GM23338 (cell line): ENCODE results near the gene IQSEC3. TPM values are rescaled to one million over a fixed set of nuclear protein-coding genes. Genes with fewer than 3 reads are reported as not detected.
A peak's percentile ranks its signal among the peaks of the same experiment; 100 is the strongest.

ENCODE experiments used
- ATAC-seq: fragments of 200-7000 bp; cut with Tn5 transposase; 3 replicates; pipeline ENCODE4 v1.9.1; 2020
- DNase-seq: peaks from one replicate; pipeline ENCODE4 v3.0.0-alpha.2; 2015; ENCODE audit warnings: low spot score
- H2AFZ ChIP-seq: fragments of 200-600 bp; sonication (generic); 2 replicates; pipeline ENCODE4 v1.8.0; 2016; ENCODE audit warnings: antibody characterized with exemption, mild to moderate bottlenecking, moderate library complexity
- H3F3A ChIP-seq: fragments of 200-600 bp; sonication (generic); replicated peaks from 2 replicates; pipeline ENCODE4 v1.8.0; 2017; ENCODE audit warnings: antibody characterized with exemption, mixed run types, low read depth
- H3K27ac ChIP-seq: fragments of 200-600 bp; sonication (generic); 2 replicates; pipeline ENCODE4 v1.6.1; 2016; ENCODE audit warnings: low read depth
- H3K27me3 ChIP-seq: fragments of 200-600 bp; sonication (generic); 2 replicates; pipeline ENCODE4 v1.8.0; 2016; ENCODE audit warnings: mild to moderate bottlenecking, mixed run types, moderate library complexity; ENCODE audit not compliant: insufficient read depth
- H3K36me3 ChIP-seq: fragments of 200-600 bp; sonication (generic); 2 replicates; pipeline ENCODE4 v1.8.0; 2016; ENCODE audit warnings: mild to moderate bottlenecking; ENCODE audit not compliant: insufficient read depth
- H3K4me1 ChIP-seq: fragments of 200-600 bp; sonication (generic); 2 replicates; pipeline ENCODE4 v1.8.0; 2016; ENCODE audit warnings: mild to moderate bottlenecking, moderate library complexity; ENCODE audit not compliant: insufficient read depth
- H3K4me2 ChIP-seq: fragments of 200-600 bp; sonication (generic); 2 replicates; pipeline ENCODE4 v1.7.1; 2017; ENCODE audit warnings: mixed run types
- H3K4me3 ChIP-seq: fragments of 200-600 bp; sonication (generic); 2 replicates; pipeline ENCODE4 v1.6.1; 2016; ENCODE audit warnings: mixed run types
- H3K79me2 ChIP-seq: fragments of 200-600 bp; sonication (generic); replicated peaks from 2 replicates; pipeline ENCODE4 v1.8.0; 2017; ENCODE audit warnings: mild to moderate bottlenecking; ENCODE audit not compliant: insufficient read depth
- H3K9me2 ChIP-seq: fragments of 200-600 bp; sonication (generic); 2 replicates; pipeline ENCODE4 v1.8.0; 2017; ENCODE audit not compliant: insufficient read depth
- H4K20me1 ChIP-seq: fragments of 200-600 bp; sonication (generic); replicated peaks from 2 replicates; pipeline ENCODE4 v1.8.0; 2017; ENCODE audit warnings: mild to moderate bottlenecking; ENCODE audit not compliant: insufficient read depth
- H3K27ac Mint-ChIP-seq: 2 replicates; pipeline ENCODE4 v1.8.0; 2020; ENCODE audit warnings: inconsistent platforms, mild to moderate bottlenecking, moderate library complexity, mixed read lengths
- H3K27me3 Mint-ChIP-seq: 3 replicates; pipeline ENCODE4 v1.8.0; 2022; ENCODE audit warnings: low read depth, mild to moderate bottlenecking, moderate library complexity, mixed read lengths, inconsistent platforms; ENCODE audit not compliant: insufficient read depth, poor library complexity
- H3K36me3 Mint-ChIP-seq: 3 replicates; pipeline ENCODE4 v1.8.0; 2021; ENCODE audit warnings: low read depth, mild to moderate bottlenecking, inconsistent platforms, moderate library complexity, mixed read lengths
- H3K4me1 Mint-ChIP-seq: 3 replicates; pipeline ENCODE4 v1.8.0; 2020; ENCODE audit warnings: mild to moderate bottlenecking, inconsistent platforms, mixed read lengths
- H3K4me3 Mint-ChIP-seq: 3 replicates; pipeline ENCODE4 v1.8.0; 2021; ENCODE audit warnings: moderate library complexity, mild to moderate bottlenecking, inconsistent platforms, mixed read lengths
- H3K9me3 Mint-ChIP-seq: 3 replicates; pipeline ENCODE4 v1.8.0; 2020; ENCODE audit warnings: moderate library complexity, mild to moderate bottlenecking, inconsistent platforms, mixed read lengths
- CREB1 ChIP-seq: fragments of 250-450 bp; sonication (Bioruptor Pico); IDR thresholded peaks from 2 replicates; pipeline ENCODE4 v1.5.0; 2020; ENCODE audit warnings: low read depth, mild to moderate bottlenecking, moderate library complexity
- CTCF ChIP-seq, 2 experiments: fragments of 200-600 bp in 1 of 2; sonication (generic) in 1 of 2; conservative IDR thresholded peaks; 2 replicates each; pipeline versions ENCODE4 v1.5.1 to v1.6.1; 2016 to 2017; ENCODE audit warnings: antibody characterized with exemption in 2 of 2, low read depth in 2 of 2, mild to moderate bottlenecking in 2 of 2, moderate library complexity in 1 of 2
- ETS1 ChIP-seq: IDR thresholded peaks from 2 replicates; pipeline ENCODE4 v1.6.1; 2016; ENCODE audit warnings: antibody characterized with exemption
- EZH2 ChIP-seq: fragments of 200-600 bp; sonication (generic); IDR thresholded peaks from one replicate; pipeline ENCODE4 v1.8.0; 2017; ENCODE audit warnings: antibody characterized with exemption, mild to moderate bottlenecking, low read depth; ENCODE audit not compliant: unreplicated experiment
- JUNB ChIP-seq: IDR thresholded peaks from one replicate; pipeline ENCODE4 v1.6.1; 2016; ENCODE audit warnings: antibody characterized with exemption; ENCODE audit not compliant: unreplicated experiment
- NANOG ChIP-seq: IDR thresholded peaks from 2 replicates; pipeline ENCODE4 v1.6.1; 2016; ENCODE audit warnings: antibody characterized with exemption, borderline replicate concordance
- POLR2AphosphoS5 ChIP-seq: IDR thresholded peaks from 2 replicates; pipeline ENCODE4 v1.6.1; 2016; ENCODE audit warnings: antibody characterized with exemption, low read depth
- STAT1 ChIP-seq: IDR thresholded peaks from one replicate; pipeline ENCODE4 v1.6.1; 2016; ENCODE audit warnings: antibody characterized with exemption; ENCODE audit not compliant: unreplicated experiment
- ZNF114 ChIP-seq: fragments of 250-450 bp; sonication (Bioruptor Pico); IDR thresholded peaks from 2 replicates; pipeline ENCODE4 v1.5.0; 2020; ENCODE audit warnings: mild to moderate bottlenecking, moderate library complexity
- ZNF331 ChIP-seq: fragments of 250-450 bp; sonication (Bioruptor Pico); IDR thresholded peaks from 2 replicates; pipeline ENCODE4 v1.5.0; 2020; ENCODE audit warnings: low read depth, mild to moderate bottlenecking, moderate library complexity
- ZNF462 ChIP-seq: fragments of 250-450 bp; sonication (Bioruptor Pico); IDR thresholded peaks from 2 replicates; pipeline ENCODE4 v1.5.0; 2020; ENCODE audit warnings: mild to moderate bottlenecking, moderate library complexity
- polyA plus RNA-seq: library from polyadenylated mRNA; unstranded; fragments of >200 nt; fragmentation: Nextera tagmentation; extraction: Ambion mirVana; gene quantifications from 2 replicates; pipeline ENCODE4 v1.2.1, GENCODE V29; 2016
- total RNA-seq: library from RNA; depleted of rRNA; stranded (reverse); fragments of >200 nt; shearing (Covaris generic); gene quantifications from 2 replicates; pipeline ENCODE4 v1.2.3, GENCODE V29; 2014

The IQSEC3 gene
- total and polyA plus RNA-seq, 2 experiments from 2014 or later, result 2.1 to 3.6 TPM

GRCh38 chr12:139585-139984, 73.0 kb downstream of the IQSEC3 start:
- Mint-ChIP-seq H3K27ac (no peak overlapping the region), H3K4me1 (peaks cover 53% of the 10 kb centered on the region), H3K36me3 (no peaks in the 10 kb centered on the region), H3K4me3 (peak overlapping the region; percentile 67), H3K9me3 (no peaks in the 10 kb centered on the region), H3K27me3 (peaks cover 35% of the 10 kb centered on the region)
- Histone ChIP-seq H3K27me3 (peaks cover 37% of the 10 kb centered on the region), H3K4me2 (peak overlapping the region; percentile 82), H3K9me2 (no peaks in the 10 kb centered on the region), H3K36me3 (no peaks in the 10 kb centered on the region), H3K4me3 (peak overlapping the region; percentile 56), H4K20me1 (no peaks in the 10 kb centered on the region), H3K79me2 (no peaks in the 10 kb centered on the region), H3K27ac (no peak overlapping the region), H2AFZ (peak overlapping the region; percentile 94), H3F3A (0 out of 2 replicates have a peak, but pooled peaks cover 4% of the 10 kb centered on the region), H3K4me1 (peaks cover 38% of the 10 kb centered on the region)
- ATAC-seq, result peak; percentile 49
- peak; percentile 66 for DNase-seq
- TF ChIP-seq STAT1, result no peak
- peak; percentile 34 for TF ChIP-seq EZH2

- Histone ChIP-seq H3F3A (0 out of 2 replicates have a peak, but pooled peaks cover 4% of the 10 kb centered on the region), H4K20me1 (no peaks in the 10 kb centered on the region), H3K4me1 (peaks cover 42% of the 10 kb centered on the region), H3K4me3 (peak overlapping the region; percentile 56), H3K79me2 (no peaks in the 10 kb centered on the region), H3K27ac (no peak overlapping the region), H3K9me2 (no peaks in the 10 kb centered on the region), H2AFZ (peak overlapping the region; percentile 94), H3K27me3 (peaks cover 37% of the 10 kb centered on the region), H3K4me2 (peak overlapping the region; percentile 82), H3K36me3 (no peaks in the 10 kb centered on the region)
- no peaks in the 10 kb centered on the region for H3K9me3 Mint-ChIP-seq
- no peak for DNase-seq
- H3K27ac Mint-ChIP-seq, result no peak overlapping the region
- H3K4me1 Mint-ChIP-seq, result peaks cover 54% of the 10 kb centered on the region
- no peak for ATAC-seq
- H3K4me3 Mint-ChIP-seq, result peak overlapping the region; percentile 67
- H3K27me3 Mint-ChIP-seq, result peaks cover 35% of the 10 kb centered on the region
- no peaks in the 10 kb centered on the region for H3K36me3 Mint-ChIP-seq
- no peak for TF ChIP-seq CREB1 (CRISPR knock-in tag)
- no peak for TF ChIP-seq CTCF (conservative IDR thresholded peaks at IDR 0.05; ENCODE audit: low read depth in 2 of 2)
- TF ChIP-seq STAT1, result no peak
- TF ChIP-seq NANOG, result no peak
- TF ChIP-seq ETS1, result no peak
- TF ChIP-seq ZNF331 (CRISPR knock-in tag), result no peak
- no peak for TF ChIP-seq ZNF462
- no peak for TF ChIP-seq ZNF114 (CRISPR knock-in tag)
- no peak for TF ChIP-seq POLR2AphosphoS5
- TF ChIP-seq JUNB, result no peak
Measured at GRCh38 chr12:140162-140561, 73.6 kb downstream of the IQSEC3 start.
